OCI-LY7 (cell line): ENCODE measurements around the gene PRDM2. TPM values are rescaled to one million over a fixed set of nuclear protein-coding genes. Genes with fewer than 3 reads are reported as not detected.
A peak's percentile ranks its signal among the peaks of the same experiment; 100 is the strongest.

ENCODE experiments used
- BruUV-seq: library from RNA; stranded (reverse); fragments of 400-500 nt; replicated peaks from 2 replicates; lab custom pipeline; 2021; lab: Mats Ljungman, UMichigan
- CTCF ChIA-PET: fragments of 300-600 bp; sonication (Branson Sonifier 250); formaldehyde crosslinking; loops from one replicate; lab custom pipeline; 2022; ENCODE audit warnings: antibody characterized with exemption; ENCODE audit not compliant: unreplicated experiment; lab: Charles Lee
- POLR2A ChIA-PET: fragments of 300-600 bp; sonication (Branson Sonifier 250); formaldehyde crosslinking; loops from one replicate; lab custom pipeline; 2022; ENCODE audit warnings: antibody characterized with exemption; lab: Charles Lee
- DNase-seq: peaks from one replicate; pipeline ENCODE4 v3.0.0-alpha.2; 2015; ENCODE audit warnings: low spot score
- H2AFZ ChIP-seq: fragments of 200-600 bp; sonication (generic), shearing (Covaris generic); 2 replicates; pipeline ENCODE4 v1.6.1; 2014; ENCODE audit warnings: mild to moderate bottlenecking, antibody characterized with exemption, low read length, moderate library complexity
- H3K27ac ChIP-seq: fragments of 200-600 bp; sonication (generic); 2 replicates; pipeline ENCODE4 v1.5.1; 2014; ENCODE audit warnings: mixed run types, low read depth, mild to moderate bottlenecking, moderate library complexity, low read length, inconsistent platforms; ENCODE audit not compliant: poor library complexity, severe bottlenecking
- H3K36me3 ChIP-seq: fragments of 200-600 bp; sonication (generic); 2 replicates; pipeline ENCODE4 v1.6.1; 2014; ENCODE audit warnings: mild to moderate bottlenecking, antibody characterized with exemption, low read length, moderate library complexity, mixed read lengths; ENCODE audit not compliant: insufficient read depth
- H3K4me1 ChIP-seq: fragments of 200-600 bp; sonication (generic); 2 replicates; pipeline ENCODE4 v1.5.1; 2014; ENCODE audit warnings: mild to moderate bottlenecking, low read length; ENCODE audit not compliant: insufficient read depth, poor library complexity, severe bottlenecking
- H3K4me2 ChIP-seq: fragments of 200-600 bp; sonication (generic); 2 replicates; pipeline ENCODE4 v1.6.1; 2014; ENCODE audit warnings: mild to moderate bottlenecking, low read length
- H3K4me3 ChIP-seq: fragments of 200-600 bp; sonication (generic); 2 replicates; pipeline ENCODE4 v1.5.1; 2014; ENCODE audit warnings: mild to moderate bottlenecking, low read depth, low read length; ENCODE audit not compliant: poor library complexity, severe bottlenecking
- H3K79me2 ChIP-seq: fragments of 200-600 bp; sonication (generic); 2 replicates; pipeline ENCODE4 v1.6.1; 2016; ENCODE audit warnings: low read depth, mild to moderate bottlenecking, low read length, moderate library complexity, mixed read lengths; ENCODE audit not compliant: insufficient read depth
- H3K9me2 ChIP-seq: fragments of 200-600 bp; sonication (generic); 2 replicates; pipeline ENCODE4 v1.6.1; 2016; ENCODE audit warnings: mild to moderate bottlenecking, low read length, mixed read lengths; ENCODE audit not compliant: insufficient read depth
- H3K9me3 ChIP-seq: fragments of 200-600 bp; sonication (generic); 2 replicates; pipeline ENCODE4 v1.6.1; 2014; ENCODE audit warnings: mild to moderate bottlenecking, mixed run types, low read length, mixed read lengths
- H4K20me1 ChIP-seq: fragments of 200-600 bp; sonication (generic); 2 replicates; pipeline ENCODE4 v1.6.1; 2014; ENCODE audit warnings: mild to moderate bottlenecking, antibody characterized with exemption, low read length, moderate library complexity, mixed read lengths; ENCODE audit not compliant: insufficient read depth
- EZH2phosphoT487 ChIP-seq: fragments of 200-600 bp; sonication (generic); IDR thresholded peaks from 2 replicates; pipeline ENCODE4 v1.6.1; 2018; ENCODE audit warnings: low read depth, borderline replicate concordance, mild to moderate bottlenecking, mixed run types, antibody characterized with exemption, low read length, moderate library complexity, mixed read lengths
- intact Hi-C: fragments of 100-400 bp; cut with micrococcal nuclease; formaldehyde crosslinking; loops from one replicate; pipeline ENCODE4 v1.10.0; 2022; ENCODE audit not compliant: unreplicated experiment
- total RNA-seq, 2 experiments: library from RNA; depleted of rRNA in 1 of 2; stranded (reverse); fragments of >200 nt in 1 of 2; shearing (Covaris generic) in 1 of 2; gene quantifications; 2 replicates each; pipeline ENCODE4 v1.2.3, GENCODE V29; 2014 to 2022
- TF ChIP-seq, protein P1 (sequence below): fragments of 200-600 bp; sonication (generic); conservative IDR thresholded peaks from 2 replicates; pipeline ENCODE4 v1.5.1; 2014; ENCODE audit warnings: mild to moderate bottlenecking, antibody characterized with exemption, low read length, moderate library complexity, mixed read lengths

The PRDM2 gene
- total RNA-seq, 2 experiments from 2014 or later, result 38.7 to 98.2 TPM

- BruUV-seq, result no TSS peak
- peak overlapping the region; percentile 35 for H3K27ac ChIP-seq
- H3K36me3 ChIP-seq, result peaks cover 80% of the 10 kb centered on the region
- TF ChIP-seq EZH2phosphoT487, result no peak
- TF ChIP-seq, protein P1, sequence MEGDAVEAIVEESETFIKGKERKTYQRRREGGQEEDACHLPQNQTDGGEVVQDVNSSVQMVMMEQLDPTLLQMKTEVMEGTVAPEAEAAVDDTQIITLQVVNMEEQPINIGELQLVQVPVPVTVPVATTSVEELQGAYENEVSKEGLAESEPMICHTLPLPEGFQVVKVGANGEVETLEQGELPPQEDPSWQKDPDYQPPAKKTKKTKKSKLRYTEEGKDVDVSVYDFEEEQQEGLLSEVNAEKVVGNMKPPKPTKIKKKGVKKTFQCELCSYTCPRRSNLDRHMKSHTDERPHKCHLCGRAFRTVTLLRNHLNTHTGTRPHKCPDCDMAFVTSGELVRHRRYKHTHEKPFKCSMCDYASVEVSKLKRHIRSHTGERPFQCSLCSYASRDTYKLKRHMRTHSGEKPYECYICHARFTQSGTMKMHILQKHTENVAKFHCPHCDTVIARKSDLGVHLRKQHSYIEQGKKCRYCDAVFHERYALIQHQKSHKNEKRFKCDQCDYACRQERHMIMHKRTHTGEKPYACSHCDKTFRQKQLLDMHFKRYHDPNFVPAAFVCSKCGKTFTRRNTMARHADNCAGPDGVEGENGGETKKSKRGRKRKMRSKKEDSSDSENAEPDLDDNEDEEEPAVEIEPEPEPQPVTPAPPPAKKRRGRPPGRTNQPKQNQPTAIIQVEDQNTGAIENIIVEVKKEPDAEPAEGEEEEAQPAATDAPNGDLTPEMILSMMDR, result no peak
- POLR2A ChIA-PET, result no interaction called here
- peak overlapping the region; percentile 62 for H3K4me2 ChIP-seq
- peaks cover 52% of the 10 kb centered on the region for H4K20me1 ChIP-seq
- peak; percentile 27 for DNase-seq
- peaks cover 100% of the 10 kb centered on the region for H3K79me2 ChIP-seq
- no peaks in the 10 kb centered on the region for H3K9me3 ChIP-seq
- H3K4me1 ChIP-seq, result peaks cover 73% of the 10 kb centered on the region
- CTCF ChIA-PET, result no interaction called here
- H2AFZ ChIP-seq, result no peak overlapping the region
- intact Hi-C loops, result no loop called here
- H3K4me3 ChIP-seq, result peak overlapping the region; percentile 31
- no peaks in the 10 kb centered on the region for H3K9me2 ChIP-seq
These were observed 62.7 kb downstream of the PRDM2 start for GRCh38 chr1:13762642-13763041.

DNA sequence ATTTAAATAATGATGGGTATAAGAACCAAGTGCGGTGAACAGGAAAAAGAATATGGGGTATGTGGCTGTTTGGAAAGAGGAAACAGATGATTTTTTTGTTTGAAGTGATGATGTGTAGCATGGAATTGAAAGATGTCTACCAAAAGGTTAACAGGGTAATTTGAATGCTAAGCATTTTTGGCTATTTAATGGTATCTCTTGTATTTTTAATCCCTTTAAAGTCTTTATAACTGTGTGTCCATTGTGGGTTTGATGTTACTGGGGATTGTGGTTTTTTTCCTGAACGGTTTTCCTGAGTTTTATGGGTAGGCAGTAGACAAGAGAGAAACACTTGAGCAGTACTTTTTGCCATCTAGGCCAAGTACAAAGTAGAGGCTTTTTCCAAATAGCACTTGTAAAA lies 63.2 kb downstream of the PRDM2 start:
- H3K9me3 ChIP-seq, result no peaks in the 10 kb centered on the region
- H3K27ac ChIP-seq, result peak overlapping the region; percentile 35
- BruUV-seq, result no TSS peak
- H3K4me1 ChIP-seq, result peaks cover 67% of the 10 kb centered on the region
- H3K36me3 ChIP-seq, result peaks cover 78% of the 10 kb centered on the region
- POLR2A ChIA-PET, result no interaction called here
- peak overlapping the region; percentile 62 for H3K4me2 ChIP-seq
- H4K20me1 ChIP-seq, result peaks cover 51% of the 10 kb centered on the region
- H3K4me3 ChIP-seq, result peak overlapping the region; percentile 31
- intact Hi-C loops, result no loop called here
- CTCF ChIA-PET, result no interaction called here
- DNase-seq, result no peak
- no peak overlapping the region for H2AFZ ChIP-seq
- TF ChIP-seq EZH2phosphoT487, result no peak
- TF ChIP-seq, protein P1, result no peak
- peaks cover 100% of the 10 kb centered on the region for H3K79me2 ChIP-seq
- no peaks in the 10 kb centered on the region for H3K9me2 ChIP-seq

DNA sequence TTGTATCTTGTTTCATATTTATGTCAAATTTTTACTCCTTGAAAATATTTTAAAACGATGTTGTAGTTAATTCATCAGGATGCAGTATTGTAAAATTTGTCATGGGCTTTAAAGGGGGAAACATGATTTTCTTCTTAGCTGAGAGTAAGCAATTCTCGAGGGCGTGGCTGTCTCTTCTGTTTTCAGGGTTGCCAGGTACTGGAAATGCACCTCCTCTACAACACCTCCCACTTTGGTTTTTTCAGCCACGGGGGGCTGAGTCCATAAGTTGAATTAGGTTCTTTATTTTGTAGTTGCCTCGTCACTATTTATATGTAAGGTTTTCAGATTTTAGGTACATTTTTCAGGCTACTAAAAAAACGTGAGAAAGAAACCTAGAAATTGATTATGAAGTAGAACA lies 64.0 kb downstream of the PRDM2 start:
- no peak for DNase-seq
- no TSS peak for BruUV-seq
- Histone ChIP-seq H3K79me2 (peaks cover 99% of the 10 kb centered on the region), H3K27ac (no peak overlapping the region), H3K4me2 (peak overlapping the region; percentile 62; the same call in 1 of the 2 replicates), H3K4me1 (peaks cover 59% of the 10 kb centered on the region), H3K9me3 (no peaks in the 10 kb centered on the region), H3K9me2 (no peaks in the 10 kb centered on the region), H3K36me3 (peaks cover 77% of the 10 kb centered on the region), H4K20me1 (peaks cover 53% of the 10 kb centered on the region), H2AFZ (no peak overlapping the region), H3K4me3 (no peak overlapping the region)
- intact Hi-C loops, result no loop called here
- ChIA-PET CTCF (no interaction called here), POLR2A (interaction anchor here (1.4 kb wide), 1 partner anchor 8 kb away, joined by 4 read pairs; no protein-coding TSS in a partner anchor)
- TF ChIP-seq EZH2phosphoT487, result no peak
- TF ChIP-seq, protein P1, result no peak
